A673 (cell line): Measurements from ENCODE around the gene METTL8. TPM values are rescaled to one million over a fixed set of nuclear protein-coding genes. Genes with fewer than 3 reads are reported as not detected.

ENCODE experiments used
- BruUV-seq: library from RNA; stranded (reverse); fragments of 400-500 nt; replicated peaks from 2 replicates; lab custom pipeline; 2021; lab: Mats Ljungman, UMichigan
- CTCF ChIA-PET: fragments of 300-600 bp; sonication (Branson Sonifier 250); formaldehyde crosslinking; loops from one replicate; lab custom pipeline; 2022; ENCODE audit warnings: antibody characterized with exemption; lab: Charles Lee
- POLR2A ChIA-PET: fragments of 300-600 bp; sonication (Branson Sonifier 250); formaldehyde crosslinking; loops from one replicate; lab custom pipeline; 2022; ENCODE audit warnings: antibody characterized with exemption; ENCODE audit not compliant: low non-redundant PET; lab: Charles Lee
- DNase-seq: peaks from one replicate; pipeline ENCODE4 v3.0.0-alpha.2; 2015; ENCODE audit warnings: low spot score
- H3K27ac ChIP-seq: fragments of 200-600 bp; sonication (generic); 2 replicates; pipeline ENCODE4 v1.5.1; 2016; ENCODE audit warnings: mixed run types, low read depth, mild to moderate bottlenecking, mixed read lengths, antibody characterized with exemption, low read length; ENCODE audit not compliant: poor library complexity, severe bottlenecking
- H3K27me3 ChIP-seq: fragments of 200-600 bp; sonication (generic); replicated peaks from 2 replicates; pipeline ENCODE4 v1.6.1; 2017; ENCODE audit warnings: mixed run types, low read depth, mild to moderate bottlenecking, mixed read lengths, antibody characterized with exemption, low read length; ENCODE audit not compliant: insufficient read depth, poor library complexity
- H3K36me3 ChIP-seq: fragments of 200-600 bp; sonication (generic); 2 replicates; pipeline ENCODE4 v1.6.1; 2016; ENCODE audit warnings: mixed run types, mild to moderate bottlenecking, mixed read lengths, antibody characterized with exemption, low read length; ENCODE audit not compliant: insufficient read depth, poor library complexity, severe bottlenecking
- H3K4me1 ChIP-seq: fragments of 200-600 bp; sonication (generic); 2 replicates; pipeline ENCODE4 v1.6.1; 2017; ENCODE audit warnings: mixed run types, mild to moderate bottlenecking, mixed read lengths, antibody characterized with exemption, low read length; ENCODE audit not compliant: insufficient read depth, poor library complexity, severe bottlenecking
- H3K4me3 ChIP-seq: fragments of 200-600 bp; sonication (generic); 2 replicates; pipeline ENCODE4 v1.5.1; 2016; ENCODE audit warnings: low read depth, mixed run types, mild to moderate bottlenecking, mixed read lengths, low read length; ENCODE audit not compliant: poor library complexity, severe bottlenecking
- H3K9me3 ChIP-seq: fragments of 200-600 bp; sonication (generic); 2 replicates; pipeline ENCODE4 v1.6.1; 2016; ENCODE audit warnings: mixed run types, low read depth, mild to moderate bottlenecking, mixed read lengths, antibody characterized with exemption, low read length; ENCODE audit not compliant: poor library complexity, severe bottlenecking
- CTCF ChIP-seq: fragments of 300-800, 200-600 bp; sonication (generic); conservative IDR thresholded peaks from 2 replicates; pipeline ENCODE4 v1.5.1; 2017; ENCODE audit warnings: low read depth, mild to moderate bottlenecking, antibody characterized with exemption, low read length, moderate library complexity, mixed read lengths
- EZH2 ChIP-seq: fragments of 200-600 bp; sonication (generic); IDR thresholded peaks from 2 replicates; pipeline ENCODE4 v1.6.1; 2017; ENCODE audit warnings: borderline replicate concordance, low read depth, mild to moderate bottlenecking, mixed read lengths, antibody characterized with exemption, low read length; ENCODE audit not compliant: poor library complexity, severe bottlenecking
- intact Hi-C: fragments of 100-400 bp; cut with micrococcal nuclease; formaldehyde crosslinking; loops from one replicate; pipeline ENCODE4 v1.10.0; 2022; ENCODE audit not compliant: unreplicated experiment
- total RNA-seq: library from RNA; stranded (reverse); gene quantifications from 2 replicates; pipeline ENCODE4 v1.2.3, GENCODE V29; 2021

Gene METTL8
- total RNA-seq, 1 experiment from 2014 or later, result 33.5 TPM

DNA sequence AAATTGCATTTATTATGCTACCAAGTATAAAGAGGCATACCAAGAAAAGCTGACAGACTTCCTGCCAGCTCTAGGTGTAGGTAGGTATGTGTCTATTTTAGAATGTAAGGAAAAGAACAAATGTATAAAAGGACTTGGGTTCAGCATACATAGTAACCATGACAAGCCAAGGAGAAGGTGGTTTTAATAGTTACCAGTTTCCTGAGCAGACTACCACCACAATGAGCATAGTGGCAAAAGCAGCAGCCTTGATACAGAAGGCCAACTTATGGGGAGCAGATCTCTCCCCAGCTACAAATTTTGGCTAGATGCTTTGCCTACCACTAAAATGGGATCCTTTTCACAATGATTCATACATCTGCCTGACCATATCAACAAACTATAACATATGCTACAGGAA lies 34.5 kb downstream of the METTL8 start:
- Histone ChIP-seq H3K4me3 (no peak overlapping the region), H3K27me3 (no peaks in the 10 kb centered on the region), H3K9me3 (peaks cover 22% of the 10 kb centered on the region), H3K27ac (no peak overlapping the region), H3K4me1 (no peaks in the 10 kb centered on the region), H3K36me3 (no peaks in the 10 kb centered on the region)
- ChIA-PET POLR2A (no interaction called here), CTCF (no interaction called here)
- intact Hi-C loops, result no loop called here
- TF ChIP-seq CTCF, result no peak
- no peak for TF ChIP-seq EZH2
- BruUV-seq, result no TSS peak
- no peak for DNase-seq

GRCh38 chr2:171394164-171394740 lies 39.5 kb downstream of the METTL8 start:
- BruUV-seq, result no TSS peak
- Histone ChIP-seq H3K4me3 (no peak overlapping the region), H3K27me3 (no peaks in the 10 kb centered on the region), H3K36me3 (no peaks in the 10 kb centered on the region), H3K4me1 (no peaks in the 10 kb centered on the region), H3K27ac (no peak overlapping the region), H3K9me3 (peaks cover 11% of the 10 kb centered on the region)
- CTCF ChIA-PET, result no interaction called here
- intact Hi-C loops, result no loop called here
- TF ChIP-seq CTCF, result no peak
- TF ChIP-seq EZH2, result no peak
- no peak for DNase-seq
- POLR2A ChIA-PET, result no interaction called here

DNA sequence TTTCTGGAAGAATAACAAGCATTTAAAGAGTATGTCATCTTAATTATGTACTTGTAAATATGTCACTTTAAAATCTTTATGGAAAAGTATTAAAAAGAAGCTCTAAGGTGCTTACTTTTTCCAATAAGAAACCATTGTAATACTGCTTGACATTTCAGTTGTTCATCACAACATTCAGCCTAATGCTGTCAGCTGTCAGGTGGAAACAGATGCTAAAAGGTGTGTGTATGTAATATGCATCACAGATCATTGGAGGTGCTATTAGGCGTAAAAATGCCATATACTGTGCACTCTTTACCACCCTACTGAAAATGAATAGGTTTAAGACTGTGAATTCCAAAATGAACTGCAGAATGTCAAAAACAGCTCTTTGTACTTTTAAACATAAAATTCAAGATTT lies 40.3 kb downstream of the METTL8 start:
- no TSS peak for BruUV-seq
- Histone ChIP-seq H3K9me3 (peaks cover 11% of the 10 kb centered on the region), H3K4me3 (no peak overlapping the region), H3K27ac (no peak overlapping the region), H3K4me1 (no peaks in the 10 kb centered on the region), H3K27me3 (no peaks in the 10 kb centered on the region), H3K36me3 (no peaks in the 10 kb centered on the region)
- intact Hi-C loops, result no loop called here
- no peak for DNase-seq
- TF ChIP-seq CTCF (no peak), EZH2 (no peak)
- ChIA-PET CTCF (no interaction called here), POLR2A (no interaction called here)
